RPMI8226 (cell line): ENCODE results near the gene CLDND2.

Source experiments
- DNase-seq: peaks from one replicate; pipeline ENCODE4 v3.0.0-alpha.2; 2015

Gene CLDND2

GRCh38 chr19:51352783-51353360, 15.9 kb downstream of the CLDND2 start:
- DNase-seq, result no peak

GRCh38 chr19:51351266-51351990, 17.4 kb downstream of the CLDND2 start:
- no peak for DNase-seq

- DNase-seq, result no peak
These were observed 21.4 kb downstream of the CLDND2 start for GRCh38 chr19:51347209-51347928.

- no peak for DNase-seq
These were observed 22.1 kb downstream of the CLDND2 start for GRCh38 chr19:51346742-51347141.

GRCh38 chr19:51345076-51345620, 23.7 kb downstream of the CLDND2 start:
- no peak for DNase-seq

GRCh38 chr19:51342631-51343569, 25.9 kb downstream of the CLDND2 start:
- no peak for DNase-seq

GRCh38 chr19:51341976-51342580, 26.7 kb downstream of the CLDND2 start, which contains the start of gene VSIG10L:
Gene VSIG10L, minus strand, starts transcription at chr19:51342139. Its CDS starts 15 bp downstream, at chr19:51342124.
- no peak for DNase-seq

GRCh38 chr19:51341066-51341465, 27.7 kb downstream of the CLDND2 start:
- DNase-seq, result no peak

- DNase-seq, result peak; percentile 96
These were observed 28.8 kb downstream of the CLDND2 start for GRCh38 chr19:51339687-51340656.

- DNase-seq, result no peak
These were observed 29.5 kb downstream of the CLDND2 start for GRCh38 chr19:51339313-51339686.

- DNase-seq, result peak; percentile 92
These were observed 30.1 kb downstream of the CLDND2 start for GRCh38 chr19:51338563-51339312.

- no peak for DNase-seq
These were observed 30.8 kb downstream of the CLDND2 start for GRCh38 chr19:51337861-51338562.

- no peak for DNase-seq
These were observed 31.5 kb downstream of the CLDND2 start for GRCh38 chr19:51337141-51337860.

- DNase-seq, result peak; percentile 79
These were observed 34.9 kb downstream of the CLDND2 start for GRCh38 chr19:51333836-51334460.

- no peak for DNase-seq
These were observed 37.1 kb downstream of the CLDND2 start for GRCh38 chr19:51331716-51332115.

GRCh38 chr19:51331193-51331592, 37.6 kb downstream of the CLDND2 start:
- DNase-seq, result no peak

GRCh38 chr19:51330366-51330765, 38.4 kb downstream of the CLDND2 start:
- no peak for DNase-seq

- no peak for DNase-seq
These were observed 39.4 kb downstream of the CLDND2 start for GRCh38 chr19:51329411-51329810.
